Natural killer cell (primary cell): ENCODE results near the gene DPEP2NB. TPM values are rescaled to one million over a fixed set of nuclear protein-coding genes. Genes with fewer than 3 reads are reported as not detected.

ENCODE experiments used
- ATAC-seq, 3 donors: fragments of 150-1000 bp in 2 of 3; fragments of 200-7000 bp in 1 of 3; cut with Tn5 transposase; 1 replicate in 1 of 3; 2 replicates in 2 of 3; pipeline ENCODE4 v1.10.0; 2021; ENCODE audit warnings: mild to moderate bottlenecking in 2 of 3, moderate library complexity in 2 of 3
- DNase-seq, 2 donors: peaks; one replicate each; pipeline versions ENCODE4 v3.0.0 to v3.0.0-alpha.2; 2013 to 2021; ENCODE audit warnings: mixed read lengths in 1 of 2
- H3K27ac ChIP-seq: one replicate; pipeline ENCODE4 v1.5.1; 2013; ENCODE audit warnings: mild to moderate bottlenecking, low read length
- H3K27me3 ChIP-seq: one replicate; pipeline ENCODE4 v1.6.1; 2013; ENCODE audit warnings: low read length; ENCODE audit not compliant: control insufficient read depth, insufficient read depth
- H3K36me3 ChIP-seq: one replicate; pipeline ENCODE4 v1.6.1; 2013; ENCODE audit warnings: low read length; ENCODE audit not compliant: control insufficient read depth, insufficient read depth
- H3K4me1 ChIP-seq: one replicate; pipeline ENCODE4 v1.6.1; 2013; ENCODE audit warnings: low read length; ENCODE audit not compliant: control insufficient read depth, insufficient read depth
- H3K4me3 ChIP-seq: one replicate; pipeline ENCODE4 v1.5.1; 2013; ENCODE audit warnings: low read length
- H3K9me3 ChIP-seq: one replicate; pipeline ENCODE4 v1.6.1; 2013; ENCODE audit warnings: low read length; ENCODE audit not compliant: control insufficient read depth, insufficient read depth
- H3K27ac Mint-ChIP-seq, 2 donors: one replicate each; pipeline ENCODE4 v1.8.0; 2022; ENCODE audit warnings: mild to moderate bottlenecking in 2 of 2, mixed read lengths in 2 of 2, moderate library complexity in 1 of 2
- H3K27me3 Mint-ChIP-seq, 2 donors: one replicate each; pipeline ENCODE4 v1.8.0; 2022; ENCODE audit warnings: low read depth in 2 of 2, mixed read lengths in 2 of 2
- H3K36me3 Mint-ChIP-seq: one replicate; pipeline ENCODE4 v1.8.0; 2022; ENCODE audit warnings: mixed read lengths
- H3K4me1 Mint-ChIP-seq, 2 donors: one replicate each; pipeline ENCODE4 v1.8.0; 2022; ENCODE audit warnings: mixed read lengths in 2 of 2
- H3K4me3 Mint-ChIP-seq: one replicate; pipeline ENCODE4 v1.8.0; 2022; ENCODE audit warnings: mild to moderate bottlenecking, moderate library complexity, mixed read lengths
- H3K9me3 Mint-ChIP-seq, 2 donors: one replicate each; pipeline ENCODE4 v1.8.0; 2022; ENCODE audit warnings: mixed read lengths in 2 of 2
- WGBS: methylation state at CpG from one replicate; pipeline ENCODE4 v1.1.7; 2013; ENCODE audit warnings: missing lambda C conversion rate; ENCODE audit not compliant: insufficient coverage; 5-methylcytosine and 5-hydroxymethylcytosine counted together
- intact Hi-C: fragments of 100-400 bp; cut with micrococcal nuclease; formaldehyde crosslinking; loops from one replicate; pipeline ENCODE4 v1.14.2; 2022
- total RNA-seq, 4 donors: library from RNA; stranded (reverse); fragments of 120-200 nt in 1 of 4; gene quantifications; one replicate each; pipeline versions ENCODE4 v1.2.3 to v1.2.4, GENCODE V29; 2013 to 2022
- TF ChIP-seq, protein P1 (sequence below): fragments of 200-600 bp; IDR thresholded peaks from one replicate; pipeline ENCODE4 v1.8.0; 2022; ENCODE audit warnings: antibody characterized with exemption

Gene DPEP2NB
- total RNA-seq, 3 donors from 2014 or later (not counting 1 experiment from before 2014, with no cell fraction given), result not detected

DNA sequence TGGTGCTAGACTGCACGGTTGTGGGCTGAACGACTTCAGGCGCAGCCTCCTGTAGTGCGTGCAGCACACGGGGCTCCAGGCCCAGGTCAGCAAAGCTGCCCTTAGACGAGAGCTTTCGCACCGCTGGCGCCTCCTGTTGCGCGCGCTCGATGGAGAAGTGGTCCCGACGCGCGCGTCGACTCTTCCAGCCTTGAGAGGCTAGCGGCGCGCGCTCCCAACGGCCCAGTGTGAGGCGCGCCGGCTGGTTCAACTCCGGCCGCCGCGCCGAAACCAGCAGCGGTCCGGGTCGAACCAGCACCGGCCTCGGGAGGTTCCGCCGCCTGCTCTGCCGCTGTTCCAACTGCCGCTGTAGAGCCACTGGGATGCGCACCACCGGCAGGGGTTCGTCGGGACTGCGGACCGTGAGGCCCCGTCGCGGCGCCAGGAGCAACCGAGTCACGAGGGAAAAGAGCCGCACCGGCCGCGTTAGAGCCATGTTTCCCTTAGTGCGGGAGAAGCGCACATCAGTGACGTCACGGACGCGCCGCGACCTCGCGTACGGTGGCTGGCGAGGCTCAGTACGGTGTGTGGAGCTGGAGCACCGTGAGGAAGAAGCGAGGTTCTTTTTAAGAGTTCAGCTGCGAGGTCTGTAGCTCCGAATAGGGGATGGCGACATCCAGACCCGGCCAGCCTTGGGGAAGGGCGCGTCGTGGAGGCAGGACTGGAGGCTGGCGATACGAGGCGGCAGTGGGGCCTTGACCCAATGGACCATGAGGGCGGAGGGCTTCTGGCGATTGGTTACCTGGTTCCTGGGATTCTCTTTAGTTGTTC, 7.2 kb upstream of the DPEP2NB start, which contains the start of the genes DDX28 and DUS2:
TSS of gene DDX28 (minus strand) at position 505 of the 810 bp plus-strand sequence. CDS start at position 475, 30 bp downstream.
TSS of gene DUS2 (plus strand) at position 557 of the 810 bp plus-strand sequence. CDS start 14,740 bp downstream, outside the sequence.
- peaks cover 7% of the 10 kb centered on the region for H3K36me3 Mint-ChIP-seq
- WGBS, result under 1% methylated on average over 84 of the region's 84 CpGs
- peaks cover 16 to 31% of the 10 kb centered on the region in 2 donors for H3K4me1 Mint-ChIP-seq
- ATAC-seq (peak; percentile 90 to 96 (median 93)), DNase-seq (peak; percentile 97 to 98)
- peak within 1 kb of the TSS; percentile 70 for H3K27ac ChIP-seq
- TF ChIP-seq, protein P1, sequence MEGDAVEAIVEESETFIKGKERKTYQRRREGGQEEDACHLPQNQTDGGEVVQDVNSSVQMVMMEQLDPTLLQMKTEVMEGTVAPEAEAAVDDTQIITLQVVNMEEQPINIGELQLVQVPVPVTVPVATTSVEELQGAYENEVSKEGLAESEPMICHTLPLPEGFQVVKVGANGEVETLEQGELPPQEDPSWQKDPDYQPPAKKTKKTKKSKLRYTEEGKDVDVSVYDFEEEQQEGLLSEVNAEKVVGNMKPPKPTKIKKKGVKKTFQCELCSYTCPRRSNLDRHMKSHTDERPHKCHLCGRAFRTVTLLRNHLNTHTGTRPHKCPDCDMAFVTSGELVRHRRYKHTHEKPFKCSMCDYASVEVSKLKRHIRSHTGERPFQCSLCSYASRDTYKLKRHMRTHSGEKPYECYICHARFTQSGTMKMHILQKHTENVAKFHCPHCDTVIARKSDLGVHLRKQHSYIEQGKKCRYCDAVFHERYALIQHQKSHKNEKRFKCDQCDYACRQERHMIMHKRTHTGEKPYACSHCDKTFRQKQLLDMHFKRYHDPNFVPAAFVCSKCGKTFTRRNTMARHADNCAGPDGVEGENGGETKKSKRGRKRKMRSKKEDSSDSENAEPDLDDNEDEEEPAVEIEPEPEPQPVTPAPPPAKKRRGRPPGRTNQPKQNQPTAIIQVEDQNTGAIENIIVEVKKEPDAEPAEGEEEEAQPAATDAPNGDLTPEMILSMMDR, result no peak
- no peaks in the 10 kb centered on the region for H3K27me3 Mint-ChIP-seq
- H3K4me3 ChIP-seq, result peak within 1 kb of the TSS; percentile 83
- intact Hi-C loops, result loop anchor here (1.0 to 5.0 kb wide), 2 partner anchors 30 to 39 kb away; no protein-coding TSS in a partner anchor
- H3K27ac Mint-ChIP-seq, result peak within 1 kb of the TSS; percentile 91 to 96
- H3K4me1 ChIP-seq, result peaks cover 26% of the 10 kb centered on the region
- H3K9me3 ChIP-seq, result no peaks in the 10 kb centered on the region
- no peaks in the 10 kb centered on the region for H3K9me3 Mint-ChIP-seq
- H3K27me3 ChIP-seq, result no peaks in the 10 kb centered on the region
- peaks cover 12% of the 10 kb centered on the region for H3K36me3 ChIP-seq
- H3K4me3 Mint-ChIP-seq, result peak within 1 kb of the TSS; percentile 99

- peak overlapping the region; percentile 91 to 96 for H3K27ac Mint-ChIP-seq
- WGBS, result 15% methylated on average over 19 of the region's 19 CpGs
- H3K27me3 Mint-ChIP-seq, result no peaks in the 10 kb centered on the region
- TF ChIP-seq, protein P1, result no peak
- Histone ChIP-seq H3K27me3 (no peaks in the 10 kb centered on the region), H3K27ac (peak overlapping the region; percentile 70), H3K36me3 (peaks cover 9% of the 10 kb centered on the region), H3K4me1 (peaks cover 26% of the 10 kb centered on the region), H3K9me3 (no peaks in the 10 kb centered on the region), H3K4me3 (peak overlapping the region; percentile 83)
- DNase-seq (no peak), ATAC-seq (no peak)
- no peaks in the 10 kb centered on the region for H3K9me3 Mint-ChIP-seq
- H3K36me3 Mint-ChIP-seq, result peaks cover under 1% of the 10 kb centered on the region
- intact Hi-C loops, result loop anchor here (5.0 kb wide), 1 partner anchor 40 kb away; no protein-coding TSS in a partner anchor
- H3K4me1 Mint-ChIP-seq, result peaks cover 16 to 31% of the 10 kb centered on the region in 2 donors
- peak overlapping the region; percentile 99 for H3K4me3 Mint-ChIP-seq
Measured at GRCh38 chr16:68022278-68022727, 6.6 kb upstream of the DPEP2NB start.

DNA sequence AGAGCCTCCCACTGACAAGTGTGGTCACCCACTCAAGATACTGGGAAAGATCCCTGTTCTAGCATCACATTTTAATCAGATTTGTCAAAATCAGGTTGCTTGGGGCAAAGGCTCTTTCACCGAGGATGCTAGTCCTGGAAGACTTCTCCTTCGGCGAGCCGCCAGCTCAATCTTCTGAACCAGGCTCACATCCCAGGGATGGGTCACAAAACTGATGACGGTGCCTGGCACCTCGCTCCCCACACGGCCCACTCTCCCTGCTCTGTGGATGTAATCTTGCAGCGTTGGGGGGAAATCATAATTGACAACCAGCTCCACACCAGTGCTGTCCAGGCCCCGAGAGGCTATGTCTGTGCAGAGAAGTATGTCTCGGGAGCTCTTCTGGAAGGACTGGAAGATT, 5.8 kb upstream of the DPEP2NB start:
- Mint-ChIP-seq H3K4me3 (peak overlapping the region; percentile 99), H3K36me3 (no peaks in the 10 kb centered on the region), H3K4me1 (peaks cover 16 to 31% of the 10 kb centered on the region in 2 donors), H3K27ac (peak overlapping the region; percentile 91 to 96), H3K27me3 (no peaks in the 10 kb centered on the region), H3K9me3 (no peaks in the 10 kb centered on the region)
- Histone ChIP-seq H3K27me3 (no peaks in the 10 kb centered on the region), H3K4me3 (no peak overlapping the region), H3K9me3 (no peaks in the 10 kb centered on the region), H3K36me3 (peaks cover 9% of the 10 kb centered on the region), H3K4me1 (peaks cover 26% of the 10 kb centered on the region), H3K27ac (no peak overlapping the region)
- ATAC-seq (no peak), DNase-seq (no peak)
- intact Hi-C loops, result loop anchor here (5.0 kb wide), 1 partner anchor 41 kb away; no protein-coding TSS in a partner anchor
- WGBS, result 97% methylated on average over 10 of the region's 10 CpGs
- TF ChIP-seq, protein P1, result no peak
